ENCODE measurements around the gene CD44. TPM values are rescaled to one million over a fixed set of nuclear protein-coding genes. Genes with fewer than 3 reads are reported as not detected.
A peak's percentile ranks its signal among the peaks of the same experiment; 100 is the strongest.

Gene CD44
- polyA plus RNA-seq, 1 experiment = 1,200 TPM

- no peak for DNase-seq (ENCODE audit: low read depth)
- no peak for TF ChIP-seq CTCF (IDR thresholded peaks at IDR 0.05; ENCODE audit: insufficient read depth, low read depth, low read length)
- H3K27me3 ChIP-seq (ENCODE audit: control insufficient read depth, insufficient read depth, low read length) = no peaks in the 10 kb centered on the region
- no peaks in the 10 kb centered on the region for H3K36me3 ChIP-seq (ENCODE audit: control insufficient read depth, insufficient read depth, low read length)
- ChIA-PET POLR2A (no interaction called here), CTCF (interaction anchor here (0.5 to 1.0 kb wide), 2 partner anchors 125 to 661 kb away, joined by 3 to 4 read pairs; no protein-coding TSS in a partner anchor)
- H3K4me3 ChIP-seq (ENCODE audit: low read depth, low read length) = no peak overlapping the region
These were observed 116.5 kb downstream of the CD44 start for GRCh38 chr11:35255514-35255913.

GRCh38 chr11:35256296-35256695 is 117.3 kb downstream of the CD44 start:
- CTCF ChIA-PET = interaction anchor here (0.5 to 0.9 kb wide), 2 partner anchors 10 to 662 kb away, joined by 3 to 4 read pairs; no protein-coding TSS in a partner anchor
- no peak for TF ChIP-seq CTCF (IDR thresholded peaks at IDR 0.05; ENCODE audit: insufficient read depth, low read depth, low read length)
- DNase-seq (ENCODE audit: low read depth) = no peak

GRCh38 chr11:35257281-35257680 is 118.3 kb downstream of the CD44 start:
- ChIA-PET POLR2A (no interaction called here), CTCF (interaction anchor here (0.9 kb wide), 1 partner anchor 9 kb away, joined by 3 read pairs; no protein-coding TSS in a partner anchor)
- no peak for TF ChIP-seq CTCF (IDR thresholded peaks at IDR 0.05; ENCODE audit: insufficient read depth, low read depth, low read length)
- H3K27me3 ChIP-seq (ENCODE audit: control insufficient read depth, insufficient read depth, low read length) = no peaks in the 10 kb centered on the region
- H3K36me3 ChIP-seq (ENCODE audit: control insufficient read depth, insufficient read depth, low read length) = no peaks in the 10 kb centered on the region
- DNase-seq (ENCODE audit: low read depth) = no peak
- H3K4me3 ChIP-seq (ENCODE audit: low read depth, low read length) = no peak overlapping the region

More at GRCh38 chr11:35256296-35256695, 117.3 kb downstream of the CD44 start:
- Histone ChIP-seq H3K4me3 (ENCODE audit: low read depth, low read length) (no peak overlapping the region), H3K27me3 (ENCODE audit: control insufficient read depth, insufficient read depth, low read length) (no peaks in the 10 kb centered on the region), H3K36me3 (ENCODE audit: control insufficient read depth, insufficient read depth, low read length) (no peaks in the 10 kb centered on the region)
- POLR2A ChIA-PET = no interaction called here

- DNase-seq (ENCODE audit: low read depth) = no peak
- Histone ChIP-seq H3K36me3 (ENCODE audit: control insufficient read depth, insufficient read depth, low read length) (no peaks in the 10 kb centered on the region), H3K27me3 (ENCODE audit: control insufficient read depth, insufficient read depth, low read length) (no peaks in the 10 kb centered on the region), H3K4me3 (ENCODE audit: low read depth, low read length) (no peak overlapping the region)
- POLR2A ChIA-PET = no interaction called here
- no peak for TF ChIP-seq CTCF (IDR thresholded peaks at IDR 0.05; ENCODE audit: insufficient read depth, low read depth, low read length)
- CTCF ChIA-PET = no interaction called here
These were observed 120.6 kb downstream of the CD44 start for GRCh38 chr11:35259529-35259928.

DNA sequence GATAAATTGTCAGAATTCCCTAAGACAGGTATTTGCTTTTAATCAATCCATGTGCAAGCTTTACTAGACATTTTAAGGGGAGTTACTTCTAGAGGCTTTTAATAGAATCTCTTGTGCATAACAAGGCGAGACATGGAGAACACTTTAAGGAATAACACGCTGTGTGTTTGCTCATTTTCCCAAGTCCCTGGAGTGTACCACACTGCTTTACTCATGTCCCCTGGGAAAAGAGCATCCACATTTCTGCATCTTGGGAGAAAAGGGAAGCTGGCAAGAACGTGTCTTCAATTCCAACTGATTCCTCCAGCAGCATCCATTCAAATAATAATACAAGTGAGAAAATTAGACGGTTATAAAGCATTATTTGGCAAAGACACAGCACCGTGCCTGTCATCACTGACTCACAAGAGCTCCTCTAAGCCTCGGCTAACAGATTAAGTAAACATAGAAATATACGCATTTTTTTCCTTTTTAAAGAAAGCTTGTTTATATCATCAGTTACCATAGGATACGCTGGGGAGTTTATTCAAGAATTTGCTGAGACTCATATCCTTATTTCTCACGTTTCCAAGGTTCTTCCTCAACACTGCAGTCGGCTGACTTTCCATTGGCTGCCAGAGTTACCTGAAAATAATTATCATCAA is 121.5 kb downstream of the CD44 start:
- no peaks in the 10 kb centered on the region for H3K36me3 ChIP-seq (ENCODE audit: control insufficient read depth, insufficient read depth, low read length)
- POLR2A ChIA-PET = interaction anchor here (0.5 kb wide), 1 partner anchor 166 kb away, joined by 3 read pairs; no protein-coding TSS in a partner anchor
- CTCF ChIA-PET = interaction anchor here (0.9 kb wide), 1 partner anchor 40 kb away, joined by 3 read pairs; no protein-coding TSS in a partner anchor

More for the DNA sequence above, 121.5 kb downstream of the CD44 start:
- no peaks in the 10 kb centered on the region for H3K27me3 ChIP-seq (ENCODE audit: control insufficient read depth, insufficient read depth, low read length)
- H3K4me3 ChIP-seq (ENCODE audit: low read depth, low read length) = no peak overlapping the region
- TF ChIP-seq CTCF (IDR thresholded peaks at IDR 0.05; ENCODE audit: insufficient read depth, low read depth, low read length) = no peak
- peak; percentile 83 for DNase-seq (ENCODE audit: low read depth)
